Astrocyte (in vitro differentiated cells and primary cell): ENCODE measurements around the gene MTLN. TPM values are rescaled to one million over a fixed set of nuclear protein-coding genes. Genes with fewer than 3 reads are reported as not detected.
"Not testable (repeated sequence)": the region's sequence is repeated elsewhere in the genome, so short reads cannot be mapped to it uniquely, and the experiment has no call there.

Source experiments
- DNase-seq: peaks from one replicate; pipeline ENCODE4 v3.0.0-alpha.2; 2010; ENCODE audit warnings: low read depth
- FAIRE-seq: peaks from 2 replicates; lab custom pipeline; 2011; peaks lifted over from hg19 to GRCh38; lab: Jason Lieb, UNC
- H2AFZ ChIP-seq: 2 replicates; pipeline ENCODE4 v1.6.0; 2012; ENCODE audit warnings: low read depth, low read length, inconsistent platforms
- H3K27ac ChIP-seq: 2 replicates; pipeline ENCODE4 v1.5.1; 2011; ENCODE audit warnings: low read depth, low read length, inconsistent platforms
- H3K27me3 ChIP-seq: 2 replicates; pipeline ENCODE4 v1.6.0; 2011; ENCODE audit warnings: low read length, inconsistent platforms; ENCODE audit not compliant: insufficient read depth
- H3K36me3 ChIP-seq: 2 replicates; pipeline ENCODE4 v1.5.1; 2011; ENCODE audit warnings: low read length, inconsistent platforms; ENCODE audit not compliant: insufficient read depth
- H3K4me1 ChIP-seq: 2 replicates; pipeline ENCODE4 v1.5.1; 2011; ENCODE audit warnings: low read length, inconsistent platforms; ENCODE audit not compliant: insufficient read depth
- H3K4me2 ChIP-seq: 2 replicates; pipeline ENCODE4 v1.6.0; 2012; ENCODE audit warnings: low read length, inconsistent platforms
- H3K4me3 ChIP-seq: 2 replicates; pipeline ENCODE4 v1.5.1; 2011; ENCODE audit warnings: low read depth, mild to moderate bottlenecking, low read length, inconsistent platforms; ENCODE audit not compliant: insufficient read depth
- H3K79me2 ChIP-seq: 2 replicates; pipeline ENCODE4 v1.6.0; 2012; ENCODE audit warnings: mild to moderate bottlenecking, low read length, inconsistent platforms; ENCODE audit not compliant: insufficient read depth
- H3K9ac ChIP-seq: 2 replicates; pipeline ENCODE4 v1.6.0; 2012; ENCODE audit warnings: mild to moderate bottlenecking, low read length, inconsistent platforms
- H3K9me3 ChIP-seq: 2 replicates; pipeline ENCODE4 v1.5.1; 2012; ENCODE audit warnings: low read depth, mild to moderate bottlenecking, low read length, inconsistent platforms; ENCODE audit not compliant: insufficient read depth
- H4K20me1 ChIP-seq: 2 replicates; pipeline ENCODE4 v1.6.0; 2012; ENCODE audit warnings: low read length, inconsistent platforms; ENCODE audit not compliant: insufficient read depth
- H3K27ac Mint-ChIP-seq: one replicate; pipeline ENCODE4 v1.8.0; 2021; ENCODE audit warnings: mild to moderate bottlenecking, mixed read lengths; ENCODE audit not compliant: unreplicated experiment
- H3K27me3 Mint-ChIP-seq: one replicate; pipeline ENCODE4 v1.8.0; 2021; ENCODE audit warnings: low read depth, mixed read lengths; ENCODE audit not compliant: unreplicated experiment
- H3K36me3 Mint-ChIP-seq: one replicate; pipeline ENCODE4 v1.8.0; 2021; ENCODE audit warnings: low read depth, mixed read lengths; ENCODE audit not compliant: unreplicated experiment
- H3K4me1 Mint-ChIP-seq: one replicate; pipeline ENCODE4 v1.8.0; 2021; ENCODE audit warnings: low read depth, mixed read lengths; ENCODE audit not compliant: unreplicated experiment
- H3K4me3 Mint-ChIP-seq: one replicate; pipeline ENCODE4 v1.8.0; 2021; ENCODE audit warnings: mild to moderate bottlenecking, moderate library complexity, mixed read lengths; ENCODE audit not compliant: unreplicated experiment
- H3K9me3 Mint-ChIP-seq: one replicate; pipeline ENCODE4 v1.8.0; 2021; ENCODE audit warnings: mild to moderate bottlenecking, mixed read lengths; ENCODE audit not compliant: unreplicated experiment
- total RNA-seq: library from RNA; stranded (reverse); gene quantifications from 2 replicates; pipeline ENCODE4 v1.2.1, GENCODE V29; 2021

Gene MTLN
- total RNA-seq, 1 donor from 2014 or later, result 22.2 TPM

DNA sequence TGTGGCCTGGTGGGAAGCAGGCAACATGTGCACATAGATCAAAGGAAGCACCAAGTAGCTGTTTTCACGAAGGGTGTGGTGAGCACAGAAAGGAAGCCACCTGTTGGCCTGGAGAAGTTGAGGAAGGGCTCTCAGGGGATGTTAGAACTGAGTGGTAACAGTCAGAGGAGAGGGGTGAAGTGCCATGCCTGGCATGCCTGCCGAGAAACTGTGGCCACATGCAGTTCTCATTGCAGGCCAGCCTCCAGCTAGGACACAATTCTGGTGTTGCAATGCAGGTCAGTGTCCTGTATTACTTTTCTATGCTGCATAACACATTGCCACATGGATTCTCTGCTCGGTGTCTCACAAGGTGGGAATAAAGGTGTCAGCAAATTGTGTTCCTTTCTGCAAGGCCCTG, 30.9 kb upstream of the MTLN start:
- H3K4me1 ChIP-seq, H3K27me3 Mint-ChIP-seq, H3K27me3 ChIP-seq, H3K27ac ChIP-seq, H3K4me3 Mint-ChIP-seq, H4K20me1 ChIP-seq, FAIRE-seq, H3K9me3 ChIP-seq, H3K36me3 ChIP-seq, H3K27ac Mint-ChIP-seq, H3K9ac ChIP-seq, H3K9me3 Mint-ChIP-seq, DNase-seq, H3K36me3 Mint-ChIP-seq, H2AFZ ChIP-seq, H3K4me1 Mint-ChIP-seq, H3K79me2 ChIP-seq, H3K4me3 ChIP-seq, H3K4me2 ChIP-seq: not testable (repeated sequence)

DNA sequence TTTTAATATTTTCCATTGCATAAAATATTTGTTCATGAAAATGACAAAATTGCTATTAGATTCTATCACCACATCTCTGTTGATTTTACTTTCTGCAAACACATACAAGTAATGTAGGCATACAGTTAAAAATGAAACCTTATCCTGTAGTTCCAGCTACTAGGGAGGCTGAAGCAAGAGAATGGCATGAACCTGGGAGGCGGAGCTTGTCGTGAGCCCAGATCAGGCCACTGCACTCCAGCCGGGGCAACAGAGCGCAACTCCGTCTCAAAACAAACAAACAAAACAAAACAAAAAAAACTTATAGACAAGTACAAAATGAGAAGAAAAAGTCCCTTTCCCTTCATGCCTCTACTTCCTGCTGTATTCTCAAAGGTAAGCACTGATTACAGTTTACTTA, 22.2 kb upstream of the MTLN start:
- not testable (repeated sequence) for H3K4me3 ChIP-seq, H3K9me3 Mint-ChIP-seq, H3K27me3 ChIP-seq, H3K36me3 ChIP-seq, H3K4me1 Mint-ChIP-seq, H3K4me1 ChIP-seq, H3K4me3 Mint-ChIP-seq, DNase-seq, H4K20me1 ChIP-seq, H3K4me2 ChIP-seq, H3K27ac ChIP-seq, H3K27ac Mint-ChIP-seq, FAIRE-seq, H3K27me3 Mint-ChIP-seq, H3K9ac ChIP-seq, H3K9me3 ChIP-seq, H3K36me3 Mint-ChIP-seq, H3K79me2 ChIP-seq, H2AFZ ChIP-seq

DNA sequence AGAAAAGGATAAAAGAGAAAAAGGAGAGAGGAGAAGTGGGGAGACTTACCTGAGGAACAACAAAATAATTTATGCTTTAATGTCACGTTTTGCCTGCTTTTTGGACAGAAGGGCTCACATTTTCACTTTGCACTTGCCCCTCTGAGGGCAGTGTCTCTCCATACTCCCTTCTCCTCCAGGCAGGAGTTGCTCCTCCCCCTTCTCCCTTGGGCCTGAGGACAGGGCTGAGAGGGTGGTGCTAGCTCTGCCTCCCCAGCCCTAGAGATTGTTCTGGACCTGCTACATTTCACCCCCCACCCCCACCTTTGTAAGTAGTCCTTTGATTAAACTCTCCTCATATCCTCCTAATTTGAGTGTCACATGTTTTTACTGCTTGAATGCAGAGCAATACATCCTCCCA, 17.5 kb upstream of the MTLN start:
- H3K4me1 ChIP-seq, DNase-seq, H3K36me3 Mint-ChIP-seq, H3K36me3 ChIP-seq, H3K4me2 ChIP-seq, H3K9me3 Mint-ChIP-seq, H3K9me3 ChIP-seq, H3K79me2 ChIP-seq, FAIRE-seq, H3K4me3 ChIP-seq, H3K27me3 ChIP-seq, H3K27ac Mint-ChIP-seq, H3K27ac ChIP-seq, H3K4me3 Mint-ChIP-seq, H4K20me1 ChIP-seq, H3K9ac ChIP-seq, H2AFZ ChIP-seq, H3K4me1 Mint-ChIP-seq: not testable (repeated sequence)
- H3K27me3 Mint-ChIP-seq, result peaks cover 17% of the 10 kb centered on the region

GRCh38 chr2:110222626-110223025, 10.3 kb upstream of the MTLN start:
- not testable (repeated sequence) for FAIRE-seq, H3K4me3 Mint-ChIP-seq, DNase-seq, H3K4me2 ChIP-seq, H4K20me1 ChIP-seq, H3K4me3 ChIP-seq, H3K36me3 Mint-ChIP-seq, H3K9me3 ChIP-seq, H3K36me3 ChIP-seq, H3K9me3 Mint-ChIP-seq, H3K79me2 ChIP-seq, H3K4me1 ChIP-seq, H3K4me1 Mint-ChIP-seq, H3K27ac Mint-ChIP-seq, H3K27ac ChIP-seq, H3K9ac ChIP-seq, H2AFZ ChIP-seq
- H3K27me3 Mint-ChIP-seq, result peaks cover 17% of the 10 kb centered on the region
- peaks cover 21% of the 10 kb centered on the region for H3K27me3 ChIP-seq
